BLaER1 treated with 17β-estradiol and CSF1 and Interleukin-3, amounts not matched to agents 10 nM and 100 nM (cell line): Measurements from ENCODE around the gene SHH.

ENCODE experiments used
- H3K27ac ChIP-seq, 11 experiments: shearing (Covaris generic); formaldehyde crosslinking; 2 replicates each; pipeline ENCODE4 v1.8.1; 2022
- H3K27me3 ChIP-seq, 11 experiments: shearing (Covaris generic); formaldehyde crosslinking; 2 replicates each; pipeline ENCODE4 v1.8.1; 2022
- H3K36me3 ChIP-seq, 11 experiments: shearing (Covaris generic); formaldehyde crosslinking; 2 replicates each; pipeline ENCODE4 v1.8.1; 2022
- H3K4me1 ChIP-seq, 10 experiments: shearing (Covaris generic); formaldehyde crosslinking; 2 replicates each; pipeline ENCODE4 v1.8.1; 2022
- H3K4me2 ChIP-seq, 11 experiments: shearing (Covaris generic); formaldehyde crosslinking; 2 replicates each; pipeline ENCODE4 v1.8.1; 2022
- H3K4me3 ChIP-seq, 10 experiments: shearing (Covaris generic); formaldehyde crosslinking; 2 replicates each; pipeline ENCODE4 v1.8.1; 2022
- H3K9ac ChIP-seq, 11 experiments: shearing (Covaris generic); formaldehyde crosslinking; 2 replicates each; pipeline ENCODE4 v1.8.1; 2022
- H3K9me3 ChIP-seq, 11 experiments: shearing (Covaris generic); formaldehyde crosslinking; replicated peaks in 1 of 11; 2 replicates each; pipeline ENCODE4 v1.8.1; 2022
- H4K20me1 ChIP-seq, 11 experiments: shearing (Covaris generic); formaldehyde crosslinking; 2 replicates each; pipeline ENCODE4 v1.8.1; 2022
- Cebpa-rat ChIP-seq, 11 experiments: shearing (Covaris generic); IDR thresholded peaks; 2 replicates each; pipeline ENCODE4 v1.8.1; 2022

Gene SHH

DNA sequence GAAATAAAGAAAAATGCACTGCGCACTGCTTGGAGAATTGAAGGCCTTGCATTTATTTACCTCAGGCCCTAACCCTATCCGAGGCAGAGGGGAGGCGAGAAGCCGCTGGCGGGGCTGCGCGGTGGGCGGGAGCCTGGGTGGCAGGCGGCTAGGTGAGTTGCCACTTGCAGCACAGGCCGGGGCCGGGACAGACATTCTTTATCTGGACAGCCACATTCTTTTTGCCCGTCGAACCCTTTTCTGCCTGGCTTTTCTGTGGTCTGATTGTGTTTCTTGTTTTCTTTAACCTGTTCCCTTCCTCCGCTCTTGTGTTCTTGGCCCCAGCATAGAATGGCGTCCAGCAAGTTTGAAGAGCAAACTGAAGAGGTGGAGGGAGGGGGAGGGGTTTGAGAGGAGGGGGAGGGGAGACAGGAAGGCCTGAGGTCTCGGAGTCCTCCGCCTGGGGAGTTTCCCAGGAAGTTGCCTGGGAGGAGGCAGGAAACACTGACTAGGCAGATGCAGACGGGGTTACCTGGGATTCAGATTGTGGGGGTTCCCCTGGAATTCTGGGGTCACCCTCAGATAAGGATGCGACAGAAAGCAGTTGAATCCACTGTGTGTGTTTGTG, 5.1 kb downstream of the SHH start:
- Histone ChIP-seq H3K9ac (no peak overlapping the region), H4K20me1 (peaks cover 0 to 72% (median 55%) of the 10 kb centered on the region in 11 experiments; a peak in 18 of 22 replicates), H3K27me3 (peaks cover 94 to 100% (median 99%) of the 10 kb centered on the region in 11 experiments), H3K27ac (no peak overlapping the region), H3K36me3 (no peaks in the 10 kb centered on the region), H3K9me3 (peaks cover 0 to 17% (median 6%) of the 10 kb centered on the region in 11 experiments; a peak in 11 of 22 replicates), H3K4me3 (peak overlapping the region in 5 of 10 experiments; percentile 4 to 61 (median 51); a peak in 2 of 20 replicates), H3K4me2 (peak overlapping the region; percentile 84 to 99 (median 91); a peak in 21 of 22 replicates), H3K4me1 (peaks cover 42 to 65% (median 55%) of the 10 kb centered on the region in 10 experiments)
- TF ChIP-seq Cebpa-rat (IDR thresholded peaks at IDR 0.05), result no peak

GRCh38 chr7:155806096-155806871, 6.0 kb downstream of the SHH start:
- Histone ChIP-seq H4K20me1 (peaks cover 0 to 63% (median 47%) of the 10 kb centered on the region in 11 experiments; a peak in 18 of 22 replicates), H3K36me3 (no peaks in the 10 kb centered on the region), H3K9me3 (peaks cover 0 to 17% (median 6%) of the 10 kb centered on the region in 11 experiments; a peak in 11 of 22 replicates), H3K4me3 (no peak overlapping the region), H3K4me1 (peaks cover 37 to 59% (median 50%) of the 10 kb centered on the region in 10 experiments), H3K27me3 (peaks cover 93 to 100% (median 99%) of the 10 kb centered on the region in 11 experiments), H3K27ac (no peak overlapping the region), H3K4me2 (no peak overlapping the region), H3K9ac (no peak overlapping the region)
- TF ChIP-seq Cebpa-rat (IDR thresholded peaks at IDR 0.05), result no peak

DNA sequence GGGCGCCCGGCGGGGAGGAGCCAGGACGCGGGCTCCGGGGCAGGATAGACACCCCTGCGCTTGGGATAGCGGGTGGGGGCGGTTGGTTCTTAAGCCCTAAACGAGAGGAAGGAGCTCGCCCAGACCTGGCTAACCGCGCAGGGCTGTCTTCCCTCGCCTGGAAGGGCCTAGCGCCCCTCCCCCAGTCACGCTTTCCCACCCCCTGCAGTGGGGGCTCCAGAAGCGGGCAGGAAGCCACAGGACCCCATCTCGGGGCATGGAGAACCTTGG, 6.5 kb downstream of the SHH start:
- Histone ChIP-seq H3K9me3 (peaks cover 0 to 17% (median 6%) of the 10 kb centered on the region in 11 experiments; a peak in 11 of 22 replicates), H3K4me1 (peaks cover 37 to 59% (median 50%) of the 10 kb centered on the region in 10 experiments), H3K27ac (no peak overlapping the region), H3K36me3 (no peaks in the 10 kb centered on the region), H3K9ac (no peak overlapping the region), H4K20me1 (peaks cover 0 to 58% (median 44%) of the 10 kb centered on the region in 11 experiments; a peak in 18 of 22 replicates), H3K4me2 (no peak overlapping the region), H3K27me3 (peaks cover 92 to 100% (median 99%) of the 10 kb centered on the region in 11 experiments), H3K4me3 (no peak overlapping the region)
- TF ChIP-seq Cebpa-rat (IDR thresholded peaks at IDR 0.05), result no peak

- no peak for TF ChIP-seq Cebpa-rat (IDR thresholded peaks at IDR 0.05)
- Histone ChIP-seq H3K27me3 (peaks cover 88 to 98% (median 97%) of the 10 kb centered on the region in 11 experiments), H3K36me3 (no peaks in the 10 kb centered on the region), H3K9ac (no peak overlapping the region), H3K4me2 (peak overlapping the region in 10 of 11 experiments; percentile 20 to 99 (median 97); a peak in 14 of 22 replicates), H3K9me3 (peaks cover 0 to 17% (median 6%) of the 10 kb centered on the region in 11 experiments; a peak in 11 of 22 replicates), H4K20me1 (peaks cover 0 to 52% (median 39%) of the 10 kb centered on the region in 11 experiments; a peak in 18 of 22 replicates), H3K4me1 (peaks cover 37 to 59% (median 50%) of the 10 kb centered on the region in 10 experiments), H3K4me3 (peak overlapping the region in 1 of 10 experiments; percentile 51; a peak in 2 of 20 replicates), H3K27ac (no peak overlapping the region)
Measured at GRCh38 chr7:155804897-155805825, 7.1 kb downstream of the SHH start.

DNA sequence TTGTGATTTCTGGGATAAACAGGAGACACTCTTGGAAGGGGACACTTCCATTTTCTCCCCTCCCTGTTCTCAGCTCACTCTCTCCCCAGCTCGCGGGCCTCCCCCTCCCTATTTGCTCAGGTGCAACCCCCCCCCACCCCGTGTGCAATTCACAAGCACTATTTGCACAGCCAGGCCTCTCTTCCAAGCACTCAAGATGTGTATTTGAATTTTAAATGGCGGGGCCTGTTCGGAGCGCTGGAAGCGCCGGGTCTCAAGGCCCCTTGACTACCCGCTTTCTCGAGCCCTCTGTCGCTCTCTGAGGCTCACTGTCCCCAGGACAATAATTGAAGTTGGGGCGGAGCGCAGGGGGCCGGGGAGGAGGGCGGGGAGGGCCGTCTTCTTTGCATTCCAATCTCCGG, 7.8 kb downstream of the SHH start:
- Histone ChIP-seq H3K27me3 (peaks cover 86 to 97% (median 93%) of the 10 kb centered on the region in 11 experiments), H3K27ac (no peak overlapping the region), H3K4me2 (peak overlapping the region; percentile 92 to 99 (median 97)), H3K4me3 (peak overlapping the region; percentile 54 to 71 (median 59); a peak in 19 of 20 replicates), H4K20me1 (peaks cover 0 to 45% (median 32%) of the 10 kb centered on the region in 11 experiments; a peak in 18 of 22 replicates), H3K36me3 (no peaks in the 10 kb centered on the region), H3K9ac (peak overlapping the region in 4 of 11 experiments; percentile 51 to 66 (median 64); a peak in 5 of 22 replicates), H3K4me1 (peaks cover 39 to 59% (median 52%) of the 10 kb centered on the region in 10 experiments), H3K9me3 (peaks cover 0 to 17% (median 6%) of the 10 kb centered on the region in 11 experiments; a peak in 11 of 22 replicates)
- no peak for TF ChIP-seq Cebpa-rat (IDR thresholded peaks at IDR 0.05)

- H3K27ac ChIP-seq, result peak overlapping the region in 3 of 11 experiments; percentile 22 to 35 (median 22); a peak in 2 of 22 replicates
- no peak for TF ChIP-seq Cebpa-rat (IDR thresholded peaks at IDR 0.05)
- peak overlapping the region in 10 of 11 experiments; percentile 51 to 66 (median 56); a peak in 17 of 22 replicates for H3K9ac ChIP-seq
- peak overlapping the region; percentile 54 to 71 (median 59) for H3K4me3 ChIP-seq
- peaks cover 0 to 37% (median 24%) of the 10 kb centered on the region in 11 experiments; a peak in 18 of 22 replicates for H4K20me1 ChIP-seq
- peaks cover 79 to 91% (median 86%) of the 10 kb centered on the region in 11 experiments for H3K27me3 ChIP-seq
- peaks cover 0 to 17% (median 6%) of the 10 kb centered on the region in 11 experiments; a peak in 11 of 22 replicates for H3K9me3 ChIP-seq
- H3K36me3 ChIP-seq, result no peaks in the 10 kb centered on the region
- H3K4me2 ChIP-seq, result peak overlapping the region; percentile 92 to 99 (median 97)
- H3K4me1 ChIP-seq, result peaks cover 39 to 59% (median 52%) of the 10 kb centered on the region in 10 experiments
Measured at GRCh38 chr7:155803418-155804376, 8.6 kb downstream of the SHH start.

DNA sequence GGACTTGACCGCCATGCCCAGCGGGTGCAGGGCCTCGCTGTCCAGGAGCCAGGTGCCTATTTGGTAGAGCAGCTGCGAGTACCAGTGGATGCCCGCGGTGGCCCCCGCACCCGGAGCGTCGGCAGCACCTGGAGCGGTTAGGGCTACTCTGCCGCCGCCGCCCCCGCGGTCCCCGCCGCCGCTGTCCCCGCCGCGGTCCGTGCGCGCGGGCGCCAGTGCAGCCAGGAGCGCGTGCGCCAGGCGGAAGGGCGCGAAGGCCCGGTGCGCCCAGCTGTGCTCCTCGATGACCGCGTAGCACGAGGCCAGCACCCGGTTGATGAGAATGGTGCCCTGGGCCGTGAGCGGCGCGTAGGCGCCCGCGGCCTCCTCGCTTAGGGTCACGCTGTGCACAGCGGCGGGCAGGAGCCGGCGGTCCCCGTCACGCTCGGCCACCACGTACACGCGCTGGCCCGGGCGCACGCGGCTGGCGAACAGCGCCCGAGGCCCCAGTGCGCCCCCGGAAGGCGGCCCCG, 9.3 kb downstream of the SHH start:
- Histone ChIP-seq H3K9ac (no peak overlapping the region), H4K20me1 (peaks cover 0 to 32% (median 19%) of the 10 kb centered on the region in 11 experiments; a peak in 13 of 22 replicates), H3K36me3 (no peaks in the 10 kb centered on the region), H3K4me1 (peaks cover 39 to 59% (median 52%) of the 10 kb centered on the region in 10 experiments), H3K4me3 (peak overlapping the region in 9 of 10 experiments; percentile 54 to 71 (median 59); a peak in 11 of 20 replicates), H3K4me2 (peak overlapping the region; percentile 92 to 99 (median 97)), H3K27ac (no peak overlapping the region; a peak in 1 of 22 replicates), H3K9me3 (peaks cover 0 to 17% (median 6%) of the 10 kb centered on the region in 11 experiments; a peak in 11 of 22 replicates), H3K27me3 (peaks cover 71 to 84% (median 78%) of the 10 kb centered on the region in 11 experiments)
- TF ChIP-seq Cebpa-rat (IDR thresholded peaks at IDR 0.05), result no peak
